ENCODE results near the gene ATE1. TPM values are rescaled to one million over a fixed set of nuclear protein-coding genes. Genes with fewer than 3 reads are reported as not detected.
A peak's percentile ranks its signal among the peaks of the same experiment; 100 is the strongest.
"Not testable (repeated sequence)": the region's sequence is repeated elsewhere in the genome, so short reads cannot be mapped to it uniquely, and the experiment has no call there.

The ATE1 gene
- polyA plus RNA-seq, 1 experiment: 17.9 TPM

DNA sequence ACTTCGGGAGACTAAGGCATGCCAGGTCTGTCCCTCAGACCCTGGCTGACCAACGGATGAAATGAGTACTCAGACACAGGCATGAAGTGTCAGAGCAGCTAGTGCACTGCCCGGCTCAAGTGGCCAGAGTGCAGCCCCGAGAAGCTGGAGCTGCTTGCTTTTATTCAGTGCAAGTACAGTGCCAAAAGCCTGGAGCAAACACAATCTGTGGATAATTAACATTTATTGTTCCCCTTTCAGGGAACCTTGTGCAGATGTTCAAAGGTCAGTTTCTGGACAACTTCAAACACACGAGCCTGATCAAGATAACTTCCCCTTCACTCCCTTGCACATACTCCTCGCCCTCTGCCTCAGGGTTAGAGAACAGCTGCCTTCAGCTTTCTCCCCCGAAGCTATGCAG, 7.9 kb upstream of the ATE1 start:
- TF ChIP-seq, protein P1, sequence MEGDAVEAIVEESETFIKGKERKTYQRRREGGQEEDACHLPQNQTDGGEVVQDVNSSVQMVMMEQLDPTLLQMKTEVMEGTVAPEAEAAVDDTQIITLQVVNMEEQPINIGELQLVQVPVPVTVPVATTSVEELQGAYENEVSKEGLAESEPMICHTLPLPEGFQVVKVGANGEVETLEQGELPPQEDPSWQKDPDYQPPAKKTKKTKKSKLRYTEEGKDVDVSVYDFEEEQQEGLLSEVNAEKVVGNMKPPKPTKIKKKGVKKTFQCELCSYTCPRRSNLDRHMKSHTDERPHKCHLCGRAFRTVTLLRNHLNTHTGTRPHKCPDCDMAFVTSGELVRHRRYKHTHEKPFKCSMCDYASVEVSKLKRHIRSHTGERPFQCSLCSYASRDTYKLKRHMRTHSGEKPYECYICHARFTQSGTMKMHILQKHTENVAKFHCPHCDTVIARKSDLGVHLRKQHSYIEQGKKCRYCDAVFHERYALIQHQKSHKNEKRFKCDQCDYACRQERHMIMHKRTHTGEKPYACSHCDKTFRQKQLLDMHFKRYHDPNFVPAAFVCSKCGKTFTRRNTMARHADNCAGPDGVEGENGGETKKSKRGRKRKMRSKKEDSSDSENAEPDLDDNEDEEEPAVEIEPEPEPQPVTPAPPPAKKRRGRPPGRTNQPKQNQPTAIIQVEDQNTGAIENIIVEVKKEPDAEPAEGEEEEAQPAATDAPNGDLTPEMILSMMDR (IDR thresholded peaks at IDR 0.05; ENCODE audit: low read depth, low read length): no peak
- ChIA-PET CTCF (no interaction called here), POLR2A (interaction anchor here (1.3 kb wide), 1 partner anchor 8 kb away, joined by 4 read pairs; the partner anchor contains the start of gene ATE1)
- Histone ChIP-seq H3K27me3 (ENCODE audit: control insufficient read depth, insufficient read depth, low read length) (no peaks in the 10 kb centered on the region), H3K27ac (ENCODE audit: low read depth, low read length) (no peak overlapping the region), H3K9me3 (ENCODE audit: control insufficient read depth, insufficient read depth, low read length) (no peaks in the 10 kb centered on the region), H3K4me3 (ENCODE audit: low read depth, low read length) (no peak overlapping the region)
- no peak for DNase-seq (ENCODE audit: low read depth, low spot score)

DNA sequence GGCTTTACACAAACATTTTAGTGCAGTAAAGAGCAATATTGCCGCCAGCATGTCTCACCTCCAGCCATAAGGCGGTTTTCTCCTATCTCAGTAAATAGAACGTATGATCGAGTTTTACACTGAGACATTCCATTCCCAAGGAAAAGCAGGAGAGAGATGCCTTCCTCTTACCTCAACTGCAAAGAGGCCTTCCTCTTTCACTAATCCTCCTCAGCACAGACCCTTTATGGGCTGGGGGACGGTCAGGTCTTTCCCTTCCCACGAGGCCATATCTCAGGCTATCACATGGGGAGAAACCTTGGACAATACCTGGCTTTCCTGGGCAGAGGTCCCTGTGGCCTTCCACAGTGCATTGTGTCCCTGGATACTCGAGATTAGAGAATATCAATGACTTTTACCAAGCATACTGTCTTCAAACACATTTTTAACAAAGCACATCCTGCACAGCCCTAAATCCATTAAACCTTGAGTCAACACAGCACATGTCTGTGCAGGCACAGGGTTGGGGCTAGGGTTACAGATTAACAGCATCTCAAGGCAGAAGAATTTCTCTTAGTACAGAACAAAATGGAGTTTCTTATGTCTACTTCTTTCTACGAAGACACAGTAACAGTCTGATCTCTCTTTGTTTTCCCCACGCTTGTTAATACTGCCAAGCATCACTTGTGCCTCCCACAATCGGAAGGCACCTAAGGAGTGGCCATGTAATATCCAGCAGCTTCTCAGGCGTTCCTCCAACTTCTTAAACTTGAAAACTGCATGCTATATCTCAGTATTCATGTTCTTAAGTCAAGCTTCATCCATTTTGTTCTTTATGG, 2.6 kb upstream of the ATE1 start:
- DNase-seq (ENCODE audit: low read depth, low spot score); CTCF ChIA-PET; H3K27ac ChIP-seq (ENCODE audit: low read depth, low read length); H3K27me3 ChIP-seq (ENCODE audit: control insufficient read depth, insufficient read depth, low read length); H3K9me3 ChIP-seq (ENCODE audit: control insufficient read depth, insufficient read depth, low read length); H3K4me3 ChIP-seq (ENCODE audit: low read depth, low read length); POLR2A ChIA-PET: not testable (repeated sequence)

DNA sequence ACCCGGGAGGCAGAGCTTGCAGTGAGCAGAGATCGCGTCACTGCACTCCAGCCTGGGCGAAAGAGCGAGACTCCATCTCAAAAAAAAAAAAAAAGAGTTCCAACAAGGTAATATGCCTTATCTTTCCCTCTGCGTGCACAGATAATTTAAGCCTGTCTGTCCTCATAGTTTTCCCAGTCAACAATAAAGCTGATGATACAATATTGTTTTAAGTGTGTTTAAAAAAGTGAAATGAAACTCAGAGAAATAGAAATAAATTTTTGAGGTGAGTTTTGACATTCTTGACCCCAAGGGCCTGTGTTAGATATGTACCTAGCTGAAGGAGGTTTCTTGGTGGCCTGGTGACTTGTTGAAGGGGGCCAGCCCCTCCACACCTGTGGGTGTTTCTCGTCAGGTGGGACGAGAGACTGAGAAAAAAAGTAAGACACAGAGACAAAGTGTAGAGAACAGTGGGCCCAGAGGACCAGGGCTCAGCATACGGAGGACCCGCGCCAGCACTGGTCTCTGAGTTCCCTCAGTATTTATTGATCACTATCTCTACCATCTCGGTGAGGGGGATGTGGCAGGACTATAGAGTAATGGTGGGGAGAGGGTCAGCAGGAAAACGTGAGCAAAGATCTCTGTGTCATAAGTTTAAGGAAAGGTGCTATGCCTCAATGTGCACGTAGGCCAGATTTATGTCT, 1.9 kb upstream of the ATE1 start:
- not testable (repeated sequence) for H3K4me3 ChIP-seq (ENCODE audit: low read depth, low read length)

DNA sequence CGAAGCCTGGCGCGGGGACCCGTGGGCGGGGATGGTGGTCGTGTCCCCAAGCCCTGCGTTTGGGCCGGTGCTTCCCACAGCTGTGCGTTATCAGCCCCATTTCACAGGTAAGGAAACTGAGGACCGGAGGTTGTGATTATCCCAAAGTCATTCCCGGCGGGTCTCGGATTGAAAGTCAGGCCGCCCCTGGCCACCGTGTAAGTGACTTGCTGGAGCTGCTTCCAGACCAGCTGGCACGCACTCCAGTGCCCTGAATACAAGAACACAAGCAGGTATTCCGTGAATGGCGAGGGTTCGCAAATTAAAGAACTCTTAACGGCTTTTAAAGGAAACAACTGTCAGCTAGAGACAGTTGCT, 675 bp upstream of the ATE1 start:
- Histone ChIP-seq H3K9me3 (ENCODE audit: control insufficient read depth, insufficient read depth, low read length) (no peaks in the 10 kb centered on the region; the same call in 1 of the 2 replicates), H3K27ac (ENCODE audit: low read depth, low read length) (peak overlapping the region; percentile 61), H3K4me3 (ENCODE audit: low read depth, low read length) (peak overlapping the region; percentile 87), H3K27me3 (ENCODE audit: control insufficient read depth, insufficient read depth, low read length) (no peaks in the 10 kb centered on the region)
- DNase-seq (ENCODE audit: low read depth, low spot score): no peak
- TF ChIP-seq, protein P1 (IDR thresholded peaks at IDR 0.05; ENCODE audit: low read depth, low read length): no peak
- ChIA-PET CTCF (interaction anchor here (0.6 to 1.1 kb wide), 3 partner anchors 27 to 495 kb away, joined by 3 to 4 read pairs (median 3); partner anchors contain the start of gene NSMCE4A), POLR2A (interaction anchor here (1.0 kb wide), 2 partner anchors 8 to 184 kb away, joined by 3 to 4 read pairs; no protein-coding TSS in a partner anchor)

More for the DNA sequence above, 1.9 kb upstream of the ATE1 start:
- CTCF ChIA-PET; DNase-seq (ENCODE audit: low read depth, low spot score); POLR2A ChIA-PET; H3K27ac ChIP-seq (ENCODE audit: low read depth, low read length); H3K9me3 ChIP-seq (ENCODE audit: control insufficient read depth, insufficient read depth, low read length); H3K27me3 ChIP-seq (ENCODE audit: control insufficient read depth, insufficient read depth, low read length): not testable (repeated sequence)

DNA sequence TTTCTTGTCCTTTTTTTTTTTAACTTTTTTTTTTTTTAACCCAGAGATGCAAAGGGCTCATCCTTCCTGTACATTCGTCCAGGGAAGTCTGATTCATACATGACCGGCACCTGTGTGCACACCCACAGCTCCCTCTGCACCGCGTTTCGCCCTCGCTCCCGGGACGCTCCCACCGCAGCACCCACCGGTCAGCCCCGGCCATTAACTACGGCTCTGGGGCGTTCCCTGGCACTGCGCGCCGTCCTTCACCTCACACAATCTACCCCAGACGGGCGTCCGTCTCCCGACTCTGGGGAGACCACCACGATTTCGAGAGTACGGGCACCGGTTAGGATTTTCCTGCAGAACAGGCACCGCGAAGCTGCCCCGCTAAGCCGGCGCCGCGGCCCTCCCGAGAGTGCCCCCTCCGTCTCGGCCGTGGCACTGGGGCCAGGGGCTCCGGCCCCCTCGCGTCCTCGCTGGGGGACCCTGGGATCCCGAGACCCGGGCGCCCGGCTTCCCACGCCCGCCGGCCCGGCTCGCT, 452 bp downstream of the ATE1 start:
- H3K9me3 ChIP-seq (ENCODE audit: control insufficient read depth, insufficient read depth, low read length): no peaks in the 10 kb centered on the region; the same call in 1 of the 2 replicates
- no peak for DNase-seq (ENCODE audit: low read depth, low spot score)
- peak overlapping the region; percentile 77 for H3K27ac ChIP-seq (ENCODE audit: low read depth, low read length)
- no peaks in the 10 kb centered on the region for H3K27me3 ChIP-seq (ENCODE audit: control insufficient read depth, insufficient read depth, low read length)
- ChIA-PET POLR2A (interaction anchor here (0.7 to 1.0 kb wide), 6 partner anchors 9 to 186 kb away, joined by 3 to 9 read pairs (median 4); no protein-coding TSS in a partner anchor), CTCF (interaction anchor here (1.0 to 1.1 kb wide), 2 partner anchors 26 to 48 kb away, joined by 3 to 4 read pairs; partner anchors contain the start of gene NSMCE4A)
- peak overlapping the region; percentile 87 for H3K4me3 ChIP-seq (ENCODE audit: low read depth, low read length)
- TF ChIP-seq, protein P1 (IDR thresholded peaks at IDR 0.05; ENCODE audit: low read depth, low read length): no peak
